Measurements from ENCODE around the gene FDXR. TPM values are rescaled to one million over a fixed set of nuclear protein-coding genes. Genes with fewer than 3 reads are reported as not detected.

FDXR gene
- total RNA-seq, 4 donors from 2014 or later = 4.4 to 5.7 (median 5.2) TPM

DNA sequence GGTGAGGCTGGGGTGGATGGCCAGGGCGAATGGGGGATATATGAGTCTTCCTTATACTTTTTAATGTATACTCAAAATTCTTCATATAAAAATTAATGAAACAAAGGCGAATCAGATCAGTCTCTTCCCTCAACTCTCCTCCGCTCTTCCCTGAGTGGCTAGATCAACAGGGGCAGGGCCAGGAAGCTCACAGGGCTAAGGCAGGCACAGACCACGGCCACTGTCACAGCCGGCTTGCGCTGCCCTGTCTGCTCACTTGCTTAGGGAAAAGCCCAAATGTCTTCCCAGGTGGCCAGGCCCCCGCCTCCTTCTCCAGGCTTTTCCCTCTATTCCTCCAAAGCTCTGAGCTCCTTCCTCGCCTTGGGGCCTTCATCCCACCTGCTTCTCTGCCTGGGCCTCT is 19.1 kb downstream of the FDXR start:
- no peak for TF ChIP-seq CTCF (IDR thresholded peaks at IDR 0.05)
- ATAC-seq (ENCODE audit: low FRiP score) (no peak), DNase-seq (ENCODE audit: low spot score) (no peak)

DNA sequence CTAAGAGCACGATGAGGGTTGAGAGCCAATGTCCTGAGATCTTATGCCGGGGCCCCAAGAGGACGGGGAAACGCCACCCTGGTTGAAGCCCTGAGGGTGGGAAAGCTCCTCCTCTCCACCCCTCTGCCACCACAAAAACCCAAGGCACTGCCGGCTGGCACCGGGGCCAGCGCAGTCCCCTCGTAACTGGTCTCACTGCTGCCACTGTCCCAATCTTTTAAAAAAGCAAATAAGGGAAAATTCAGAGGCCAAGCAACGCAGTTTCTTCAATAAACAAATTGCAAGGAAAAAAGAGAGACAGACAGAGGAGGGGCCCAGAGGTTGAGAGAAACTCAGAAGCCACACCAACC is 19.8 kb downstream of the FDXR start:
- TF ChIP-seq CTCF (IDR thresholded peaks at IDR 0.05) = no peak
- DNase-seq (ENCODE audit: low spot score) = no peak
- no peak for ATAC-seq (ENCODE audit: low FRiP score)

DNA sequence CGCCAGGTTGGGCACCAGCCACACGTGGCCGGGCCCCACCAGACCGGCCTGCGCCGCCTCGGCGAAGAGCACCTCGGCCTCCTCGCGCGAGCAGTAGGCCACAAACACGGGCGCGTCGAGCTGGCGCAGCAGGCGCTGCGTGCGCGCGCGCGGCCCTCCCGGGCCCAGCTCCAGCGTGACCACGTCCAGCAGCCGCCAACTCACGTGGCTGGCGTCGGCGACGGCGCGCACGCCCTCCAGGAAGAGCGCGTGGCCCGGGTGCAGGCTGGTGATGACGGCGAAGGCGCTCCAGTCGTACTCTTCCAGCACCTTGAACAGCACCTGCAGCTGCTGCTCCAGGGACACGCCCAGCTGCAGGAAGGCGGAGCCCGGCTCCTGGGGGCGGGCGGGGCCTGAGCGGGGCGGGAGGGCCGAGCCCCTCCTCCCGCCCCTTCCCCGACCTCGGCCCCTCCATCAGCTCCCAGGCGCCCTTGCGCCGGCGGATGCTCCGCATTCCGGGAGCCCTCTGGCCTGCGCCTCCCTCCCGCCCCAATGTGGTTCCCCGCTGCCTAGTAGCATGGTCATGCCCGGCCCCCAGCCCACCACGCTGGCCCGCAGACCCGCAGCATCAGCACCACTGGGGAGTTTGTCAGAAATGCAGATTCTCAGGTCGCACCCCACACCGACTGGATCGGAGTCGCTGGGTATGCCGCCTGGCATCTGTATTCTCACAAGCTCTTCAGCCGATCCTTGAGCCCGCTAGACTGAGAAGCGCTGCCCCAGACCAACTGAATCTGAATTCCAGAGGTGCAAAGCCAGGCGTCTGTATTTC is 20.4 kb downstream of the FDXR start:
- TF ChIP-seq CTCF (IDR thresholded peaks at IDR 0.05) = no peak
- no peak for DNase-seq (ENCODE audit: low spot score)
- ATAC-seq (ENCODE audit: low FRiP score) = peak; percentile 26

DNA sequence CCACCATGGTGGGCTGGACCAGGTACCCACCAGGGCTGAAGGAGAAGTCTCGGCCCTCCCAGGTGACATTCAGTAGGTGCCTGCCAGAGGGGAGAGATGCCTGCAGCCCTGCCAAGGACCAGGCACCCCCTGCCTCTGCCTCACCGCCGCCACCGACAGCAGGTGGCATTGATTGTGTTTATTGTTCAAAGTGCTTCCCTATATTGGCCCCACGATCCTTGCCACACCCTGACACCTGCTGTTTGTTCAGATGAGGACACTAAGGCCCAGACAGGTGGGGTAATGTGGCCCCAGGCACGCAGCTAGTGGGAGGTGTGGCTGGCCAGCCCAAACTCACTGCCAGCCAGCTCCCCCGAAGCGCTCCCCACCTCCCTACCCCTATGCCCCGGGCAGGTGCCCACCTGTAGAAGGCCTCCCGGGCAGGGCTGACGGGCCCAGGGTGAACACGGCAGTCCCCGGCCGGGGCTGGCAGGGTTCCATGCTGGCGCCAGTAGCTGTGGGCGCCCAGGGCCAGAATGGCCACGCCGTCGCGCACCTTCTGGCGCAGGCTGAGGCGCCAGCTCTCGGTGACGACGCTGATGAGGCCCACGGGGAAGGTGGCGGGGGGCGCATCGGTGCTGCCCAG is 21.1 kb downstream of the FDXR start:
- TF ChIP-seq CTCF (IDR thresholded peaks at IDR 0.05) = no peak
- no peak for ATAC-seq (ENCODE audit: low FRiP score)
- DNase-seq (ENCODE audit: low spot score) = no peak

GRCh38 chr17:74850914-74851313 is 21.9 kb downstream of the FDXR start:
- DNase-seq (ENCODE audit: low spot score) = no peak

DNA sequence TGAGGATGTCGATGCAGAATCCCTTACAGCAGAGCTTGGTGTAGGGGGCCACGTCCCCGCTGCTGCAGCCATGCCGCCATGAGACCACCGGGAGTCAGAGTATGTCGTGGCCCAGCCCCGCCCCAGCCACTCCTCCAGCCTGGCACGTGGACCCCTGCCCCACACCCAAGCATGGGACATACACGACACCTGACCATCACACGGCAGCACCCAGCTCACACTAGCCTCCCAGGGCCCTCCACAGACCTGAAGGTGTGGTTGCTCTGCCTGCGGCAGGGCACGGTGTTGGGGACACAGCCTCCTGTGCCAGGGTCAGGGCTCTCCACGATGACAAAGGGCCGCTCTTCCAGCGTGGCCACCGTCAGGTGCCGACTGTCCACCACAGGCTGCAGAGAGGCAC is 22.5 kb downstream of the FDXR start:
- no peak for TF ChIP-seq CTCF (IDR thresholded peaks at IDR 0.05)
- ATAC-seq (ENCODE audit: low FRiP score) = no peak
- DNase-seq (ENCODE audit: low spot score) = no peak

More at GRCh38 chr17:74850914-74851313, 21.9 kb downstream of the FDXR start:
- no peak for TF ChIP-seq CTCF (IDR thresholded peaks at IDR 0.05)
- ATAC-seq (ENCODE audit: low FRiP score) = no peak
